Common myeloid progenitor, CD34-positive (primary cell): ENCODE measurements around the gene TIMM44.
A peak's percentile ranks its signal among the peaks of the same experiment; 100 is the strongest.

Experiments
- CTCF ChIA-PET: fragments of 350-600 bp; sonication (Branson Sonifier 250); formaldehyde crosslinking; loops from one replicate; lab custom pipeline; 2021; ENCODE audit warnings: antibody characterized with exemption; lab: Charles Lee
- POLR2A ChIA-PET: fragments of 350-600 bp; sonication (Branson Sonifier 250); formaldehyde crosslinking; loops from one replicate; lab custom pipeline; 2021; ENCODE audit warnings: antibody characterized with exemption; lab: Charles Lee
- DNase-seq, 3 donors: peaks; one replicate each; pipeline versions ENCODE4 v3.0.0 to v3.0.0-alpha.2; 2013
- H3K27ac ChIP-seq, 2 experiments: 1 replicate in 1 of 2; 2 replicates in 1 of 2; pipeline ENCODE4 v1.7.0; 2013; ENCODE audit warnings: inconsistent platforms in 2 of 2, low read length in 2 of 2, mild to moderate bottlenecking in 2 of 2, low read depth in 1 of 2, moderate library complexity in 1 of 2; ENCODE audit not compliant: severe bottlenecking in 2 of 2, insufficient read depth in 1 of 2, poor library complexity in 1 of 2
- H3K27me3 ChIP-seq, 5 experiments: replicated peaks in 2 of 5; 1 replicate in 3 of 5; 2 replicates in 2 of 5; pipeline versions ENCODE4 v1.6.1 to v1.7.0; 2013; ENCODE audit warnings: low read length in 4 of 5, mild to moderate bottlenecking in 2 of 5, moderate library complexity in 2 of 5, inconsistent platforms in 1 of 5; ENCODE audit not compliant: insufficient read depth in 5 of 5, control insufficient read depth in 4 of 5
- H3K36me3 ChIP-seq, 4 experiments: 1 replicate in 2 of 4; 2 replicates in 2 of 4; pipeline versions ENCODE4 v1.6.1 to v1.7.0; 2013; ENCODE audit warnings: low read length in 3 of 4, control low read depth in 1 of 4, mild to moderate bottlenecking in 1 of 4; ENCODE audit not compliant: control insufficient read depth in 4 of 4, insufficient read depth in 4 of 4
- H3K4me1 ChIP-seq, 4 experiments: 1 replicate in 3 of 4; 2 replicates in 1 of 4; pipeline versions ENCODE4 v1.6.1 to v1.7.1; 2013; ENCODE audit warnings: low read length in 3 of 4, mild to moderate bottlenecking in 3 of 4, control low read depth in 1 of 4, inconsistent platforms in 1 of 4, moderate library complexity in 1 of 4; ENCODE audit not compliant: control insufficient read depth in 4 of 4, insufficient read depth in 4 of 4; ENCODE audit errors: control extremely low read depth in 1 of 4
- H3K4me3 ChIP-seq, 7 experiments: 1 replicate in 4 of 7; 2 replicates in 3 of 7; pipeline versions ENCODE4 v1.5.1 to v1.7.0; 2013; ENCODE audit warnings: mild to moderate bottlenecking in 7 of 7, low read length in 6 of 7, moderate library complexity in 6 of 7, inconsistent platforms in 2 of 7, low read depth in 2 of 7, control low read depth in 1 of 7; ENCODE audit not compliant: insufficient read depth in 4 of 7, control insufficient read depth in 1 of 7; ENCODE audit errors: extremely low read depth in 1 of 7
- H3K9me3 ChIP-seq, 5 experiments: 1 replicate in 4 of 5; 2 replicates in 1 of 5; pipeline versions ENCODE4 v1.6.1 to v1.7.1; 2013; ENCODE audit warnings: low read length in 4 of 5, mild to moderate bottlenecking in 2 of 5, inconsistent platforms in 1 of 5, low read depth in 1 of 5, moderate library complexity in 1 of 5; ENCODE audit not compliant: control insufficient read depth in 4 of 5, insufficient read depth in 2 of 5; ENCODE audit errors: control extremely low read depth in 1 of 5
- WGBS: methylation state at CpG from one replicate; pipeline ENCODE4 v1.1.5; 2013; ENCODE audit not compliant: insufficient coverage; 5-methylcytosine and 5-hydroxymethylcytosine counted together

Gene TIMM44

GRCh38 chr19:7985481-7985911 is 42.0 kb upstream of the TIMM44 start:
- peaks cover 5 to 94% (median 79%) of the 10 kb centered on the region in 4 experiments for H3K36me3 ChIP-seq
- peak overlapping the region in 1 of 2 experiments; percentile 32 for H3K27ac ChIP-seq
- DNase-seq = no peak
- no peaks in the 10 kb centered on the region for H3K9me3 ChIP-seq
- H3K4me1 ChIP-seq = no peaks in the 10 kb centered on the region
- H3K4me3 ChIP-seq = no peak overlapping the region
- H3K27me3 ChIP-seq = no peaks in the 10 kb centered on the region
- 93% methylated on average over 6 of the region's 7 CpGs for WGBS
- POLR2A ChIA-PET = no interaction called here
- CTCF ChIA-PET = interaction anchor here (1.0 to 1.4 kb wide), 2 partner anchors 15 to 42 kb away, joined by 3 to 5 read pairs; partner anchors contain the start of gene TIMM44

- DNase-seq = no peak
- H3K9me3 ChIP-seq = no peaks in the 10 kb centered on the region
- 97% methylated on average over 13 of the region's 14 CpGs for WGBS
- H3K27ac ChIP-seq = no peak overlapping the region
- H3K27me3 ChIP-seq = no peaks in the 10 kb centered on the region
- H3K4me3 ChIP-seq = no peak overlapping the region
- CTCF ChIA-PET = interaction anchor here (1.4 kb wide), 1 partner anchor 17 kb away, joined by 5 read pairs; no protein-coding TSS in a partner anchor
- POLR2A ChIA-PET = no interaction called here
- peaks cover 2 to 95% (median 78%) of the 10 kb centered on the region in 4 experiments for H3K36me3 ChIP-seq
- H3K4me1 ChIP-seq = no peaks in the 10 kb centered on the region
These were observed 40.8 kb upstream of the TIMM44 start for GRCh38 chr19:7983995-7984837.

GRCh38 chr19:7983286-7983950 is 40.0 kb upstream of the TIMM44 start:
- Histone ChIP-seq H3K36me3 (peaks cover 2 to 95% (median 74%) of the 10 kb centered on the region in 4 experiments), H3K4me3 (no peak overlapping the region), H3K27ac (no peak overlapping the region), H3K4me1 (no peaks in the 10 kb centered on the region), H3K27me3 (no peaks in the 10 kb centered on the region), H3K9me3 (no peaks in the 10 kb centered on the region)
- no peak for DNase-seq
- WGBS = 96% methylated on average over 18 of the region's 18 CpGs
- POLR2A ChIA-PET = no interaction called here
- CTCF ChIA-PET = interaction anchor here (1.3 kb wide), 1 partner anchor 19 kb away, joined by 3 read pairs; no protein-coding TSS in a partner anchor

- Histone ChIP-seq H3K27ac (no peak overlapping the region), H3K4me1 (no peaks in the 10 kb centered on the region), H3K9me3 (no peaks in the 10 kb centered on the region), H3K27me3 (no peaks in the 10 kb centered on the region), H3K4me3 (no peak overlapping the region), H3K36me3 (peaks cover 2 to 95% (median 73%) of the 10 kb centered on the region in 4 experiments)
- no peak for DNase-seq
- 97% methylated on average over 21 of the region's 21 CpGs for WGBS
- ChIA-PET CTCF (interaction anchor here (1.3 kb wide), 2 partner anchors 20 to 39 kb away, joined by 3 read pairs; partner anchors contain the start of gene TIMM44), POLR2A (no interaction called here)
These were observed 39.2 kb upstream of the TIMM44 start for GRCh38 chr19:7982651-7983099.

GRCh38 chr19:7982103-7982502 is 38.6 kb upstream of the TIMM44 start:
- no peak overlapping the region for H3K4me3 ChIP-seq
- no peaks in the 10 kb centered on the region for H3K27me3 ChIP-seq
- H3K36me3 ChIP-seq = peaks cover 5 to 95% (median 73%) of the 10 kb centered on the region in 4 experiments
- ChIA-PET CTCF (interaction anchor here (1.3 kb wide), 1 partner anchor 38 kb away, joined by 3 read pairs; the partner anchor contains the start of gene TIMM44), POLR2A (no interaction called here)
- no peak for DNase-seq
- no peaks in the 10 kb centered on the region for H3K9me3 ChIP-seq
- no peaks in the 10 kb centered on the region for H3K4me1 ChIP-seq
- peak overlapping the region in 1 of 2 experiments; percentile 35 for H3K27ac ChIP-seq
- 98% methylated on average over 5 of the region's 10 CpGs for WGBS

- ChIA-PET POLR2A (no interaction called here), CTCF (interaction anchor here (1.0 to 1.3 kb wide), 2 partner anchors 13 to 38 kb away, joined by 3 to 4 read pairs; partner anchors contain the start of gene TIMM44)
- WGBS = 90% methylated on average over 4 of the region's 7 CpGs
- no peaks in the 10 kb centered on the region for H3K27me3 ChIP-seq
- no peaks in the 10 kb centered on the region for H3K4me1 ChIP-seq
- H3K9me3 ChIP-seq = no peaks in the 10 kb centered on the region
- DNase-seq = no peak
- peaks cover 5 to 97% (median 72%) of the 10 kb centered on the region in 4 experiments for H3K36me3 ChIP-seq
- H3K27ac ChIP-seq = peak overlapping the region in 1 of 2 experiments; percentile 35
- no peak overlapping the region for H3K4me3 ChIP-seq
These were observed 38.2 kb upstream of the TIMM44 start for GRCh38 chr19:7981661-7982060.
